GM11168 (cell line): Measurements from ENCODE around the gene PEAK3.

ENCODE experiments used
- in situ Hi-C: fragments of 300-500 bp; cut with MboI; formaldehyde crosslinking; loops from one replicate; pipeline ENCODE4 v1.12.0; 2022; ENCODE audit warnings: low sequenced_read_pairs; ENCODE audit not compliant: unreplicated experiment

Gene PEAK3

DNA sequence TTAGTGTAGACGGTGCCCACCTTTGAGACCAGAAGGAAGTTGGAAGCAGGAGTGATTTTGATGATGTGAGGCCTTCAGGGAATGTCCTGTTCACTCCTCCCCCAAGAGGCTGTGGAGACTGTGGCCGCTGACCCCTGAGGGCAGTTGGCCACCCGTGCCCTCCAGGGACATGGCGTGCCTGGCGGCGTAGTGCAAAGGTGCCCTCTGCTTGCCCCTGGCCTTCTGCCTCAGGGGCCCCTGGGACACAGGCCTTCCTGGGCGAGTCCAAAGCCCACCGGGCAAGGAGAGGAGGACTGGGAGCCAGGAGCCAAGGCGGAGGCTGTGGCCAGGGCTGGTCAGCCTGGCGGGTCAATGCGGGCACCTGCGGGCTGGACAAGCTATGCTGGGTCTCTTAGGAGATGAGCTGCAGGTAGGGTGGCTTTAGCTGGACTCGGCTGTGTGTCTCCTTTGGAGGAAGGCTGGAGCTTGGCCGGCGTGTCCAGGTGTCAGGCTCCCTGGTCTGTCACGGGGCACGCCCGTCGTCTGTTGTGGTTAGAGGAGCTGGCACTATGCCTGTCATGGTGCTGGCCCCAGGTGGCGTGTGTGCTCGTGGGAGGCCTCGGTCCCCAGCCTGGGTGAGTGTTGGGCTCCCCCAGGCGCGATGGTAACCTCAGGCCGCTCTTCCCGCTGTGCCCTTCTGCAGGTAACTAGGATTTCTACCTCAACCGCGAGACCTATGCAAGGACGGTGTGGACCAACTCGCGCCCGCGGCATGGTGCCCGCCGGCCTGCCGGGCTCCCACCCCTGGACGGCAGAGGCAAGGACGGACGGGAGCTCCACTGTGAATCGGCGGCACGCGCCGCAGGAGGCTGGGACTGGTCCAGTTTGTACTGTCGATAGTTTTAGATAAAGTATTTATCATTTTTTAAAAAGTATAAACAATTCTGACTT is 52.6 kb downstream of the PEAK3 start:
- in situ Hi-C loops = no loop called here

GRCh38 chr19:2228157-2229030 is 53.6 kb downstream of the PEAK3 start:
- in situ Hi-C loops = no loop called here

- in situ Hi-C loops = no loop called here
These were observed 54.4 kb downstream of the PEAK3 start for GRCh38 chr19:2227415-2228156.

GRCh38 chr19:2226840-2227360 is 55.1 kb downstream of the PEAK3 start:
- in situ Hi-C loops = no loop called here

DNA sequence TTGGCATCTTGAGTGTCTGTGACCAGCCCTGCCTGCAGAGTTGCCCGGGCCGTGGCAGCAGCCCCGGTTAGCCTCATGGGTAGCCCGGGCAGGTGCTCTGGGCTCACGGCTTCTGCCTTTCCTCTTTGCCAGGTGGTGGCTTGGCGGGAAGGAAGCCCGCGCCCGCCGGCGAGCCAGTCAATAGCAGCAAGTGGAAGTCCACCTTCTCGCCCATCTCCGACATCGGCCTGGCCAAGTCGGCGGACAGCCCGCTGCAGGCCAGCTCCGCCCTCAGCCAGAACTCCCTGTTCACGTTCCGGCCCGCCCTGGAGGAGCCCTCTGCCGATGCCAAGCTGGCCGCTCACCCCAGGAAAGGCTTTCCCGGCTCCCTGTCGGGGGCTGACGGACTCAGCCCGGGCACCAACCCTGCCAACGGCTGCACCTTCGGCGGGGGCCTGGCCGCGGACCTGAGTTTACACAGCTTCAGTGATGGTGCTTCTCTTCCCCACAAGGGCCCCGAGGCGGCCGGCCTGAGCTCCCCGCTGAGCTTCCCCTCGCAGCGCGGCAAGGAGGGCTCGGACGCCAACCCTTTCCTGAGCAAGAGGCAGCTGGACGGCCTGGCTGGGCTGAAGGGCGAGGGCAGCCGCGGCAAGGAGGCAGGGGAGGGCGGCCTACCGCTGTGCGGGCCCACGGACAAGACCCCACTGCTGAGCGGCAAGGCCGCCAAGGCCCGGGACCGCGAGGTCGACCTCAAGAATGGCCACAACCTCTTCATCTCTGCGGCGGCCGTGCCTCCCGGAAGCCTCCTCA is 55.7 kb downstream of the PEAK3 start:
- in situ Hi-C loops = no loop called here

DNA sequence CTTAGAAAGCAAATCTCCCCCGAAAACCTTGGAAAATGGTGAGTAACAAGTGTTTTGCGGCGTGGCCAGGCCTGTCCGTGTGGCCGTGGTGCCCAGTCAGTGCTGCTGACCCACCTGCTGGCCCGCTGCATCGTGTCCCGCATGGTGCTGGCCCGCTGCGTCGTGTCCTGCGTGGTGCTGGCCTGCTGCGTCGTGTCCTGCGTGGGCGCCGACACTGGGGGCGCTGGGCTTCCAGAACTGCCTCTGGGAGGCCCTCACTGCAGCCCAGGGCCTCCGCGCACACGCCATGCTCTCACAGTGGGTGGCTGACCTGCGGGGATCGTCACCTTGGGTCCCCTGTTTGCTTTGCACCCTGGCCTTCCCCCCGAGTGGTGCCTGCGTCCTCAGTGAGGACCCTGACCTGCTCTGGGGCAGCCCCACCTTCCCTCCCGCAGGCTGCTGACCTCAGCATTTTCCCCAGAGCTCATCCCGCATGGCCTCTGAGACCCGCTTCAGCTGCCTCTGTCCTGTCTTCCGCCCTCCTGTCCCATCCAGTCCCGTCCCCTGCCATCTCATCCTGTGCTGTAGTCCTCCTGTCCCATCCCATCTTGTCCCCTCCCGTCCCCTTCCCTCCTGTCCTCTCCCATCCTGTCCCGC is 56.4 kb downstream of the PEAK3 start:
- in situ Hi-C loops = no loop called here

- in situ Hi-C loops = no loop called here
These were observed 57.1 kb downstream of the PEAK3 start for GRCh38 chr19:2224754-2225349.
